GM18873 (cell line): ENCODE data around the gene GDAP2.

Experiments used
- ATAC-seq: cut with Tn5 transposase; IDR thresholded peaks from one replicate; pipeline ENCODE4 v1.9.1; 2021; ENCODE audit warnings: mild to moderate bottlenecking, moderate library complexity, moderate number of reproducible peaks; ENCODE audit not compliant: unreplicated experiment, low FRiP score

Gene GDAP2

DNA sequence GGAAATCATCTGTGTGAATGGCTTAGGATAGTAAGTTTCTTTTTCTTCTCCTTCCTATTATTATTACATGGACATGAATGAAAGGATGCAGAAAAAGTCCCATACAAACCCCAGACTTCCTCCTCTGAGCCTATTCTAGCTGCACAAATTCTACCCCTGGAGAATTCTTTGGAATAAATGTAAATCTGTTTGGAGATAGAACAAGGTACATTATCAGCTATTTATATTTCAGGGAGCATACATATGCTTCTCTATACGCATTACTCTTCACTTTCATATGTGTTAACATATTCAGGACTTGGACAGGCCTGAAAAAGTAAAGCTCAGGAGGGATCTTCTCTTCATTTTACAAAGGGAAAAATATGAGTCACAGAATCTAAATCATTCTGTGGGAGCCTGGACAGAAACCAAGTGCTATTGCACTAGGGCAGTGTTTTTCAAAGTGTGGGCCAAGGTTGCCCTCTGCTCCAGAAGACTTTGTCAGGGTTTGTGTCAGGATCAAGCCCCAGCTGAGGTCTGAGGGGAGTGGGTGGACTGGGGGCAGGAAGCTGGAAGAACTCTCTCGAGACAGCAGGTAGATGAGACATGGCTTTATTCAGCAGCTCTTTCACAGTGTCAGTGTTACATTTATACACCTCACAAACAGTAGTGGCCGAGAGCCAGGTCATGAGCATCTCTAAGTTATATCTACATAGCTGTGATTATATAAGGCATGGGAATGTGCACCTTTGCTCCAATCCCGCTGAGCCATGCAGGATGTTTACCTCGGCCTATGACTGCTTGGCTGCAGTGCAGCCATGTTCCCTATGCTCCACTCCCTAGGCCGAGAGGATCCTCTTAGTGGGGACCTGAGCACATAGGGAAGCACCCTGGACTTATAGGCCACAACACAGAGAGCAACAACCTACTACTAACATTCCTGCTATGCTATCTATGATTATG, 114.3 kb downstream of the GDAP2 start:
- no peak for ATAC-seq
